HG03439 (cell line): ENCODE results near the gene SLC24A3.
"Not testable (repeated sequence)": the region's sequence is repeated elsewhere in the genome, so short reads cannot be mapped to it uniquely, and the experiment has no call there.

Source experiments
- ATAC-seq: cut with Tn5 transposase; IDR thresholded peaks from one replicate; pipeline ENCODE4 v1.9.1; 2021; ENCODE audit warnings: mild to moderate bottlenecking, moderate library complexity; ENCODE audit not compliant: unreplicated experiment

Gene SLC24A3

DNA sequence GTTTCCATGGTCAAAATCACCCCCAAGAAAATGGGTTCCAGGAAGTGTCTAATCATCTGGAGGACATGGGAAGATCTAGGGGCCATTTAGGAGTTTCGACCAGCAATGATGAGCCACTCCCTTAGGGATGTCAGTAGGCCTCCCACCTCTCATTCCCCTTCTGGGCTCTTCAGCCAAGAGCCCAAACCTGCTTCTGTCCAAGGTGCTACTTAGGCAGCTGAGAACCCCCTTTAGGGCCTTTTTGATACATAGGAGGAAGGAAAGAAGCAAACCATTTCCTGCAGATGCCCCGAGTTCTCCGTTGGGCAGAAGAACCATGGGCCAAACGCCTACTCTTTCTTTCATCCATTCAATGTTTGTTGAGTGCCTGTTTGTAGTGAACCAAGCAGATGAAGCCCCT lies 404.2 kb downstream of the SLC24A3 start:
- no peak for ATAC-seq

DNA sequence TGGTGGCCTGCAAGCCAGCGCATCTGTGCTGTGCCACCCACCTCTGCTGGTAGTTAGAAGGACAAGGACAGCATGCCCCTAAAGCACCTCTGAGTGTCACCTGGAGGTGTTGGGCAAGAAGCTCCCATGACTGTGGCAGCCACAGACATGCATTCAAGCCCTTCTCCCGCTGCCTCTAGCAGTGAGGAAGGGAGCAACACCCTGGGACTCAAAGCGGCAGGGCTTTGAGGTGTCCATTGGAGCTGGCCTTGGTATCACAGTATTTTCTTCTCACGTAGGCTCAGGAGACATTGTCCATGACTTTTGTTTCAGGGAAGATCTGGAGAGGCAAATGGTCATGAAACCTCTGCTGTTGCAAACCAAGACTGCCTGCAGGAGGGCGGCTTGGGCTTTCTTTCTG lies 404.8 kb downstream of the SLC24A3 start:
- ATAC-seq = no peak

DNA sequence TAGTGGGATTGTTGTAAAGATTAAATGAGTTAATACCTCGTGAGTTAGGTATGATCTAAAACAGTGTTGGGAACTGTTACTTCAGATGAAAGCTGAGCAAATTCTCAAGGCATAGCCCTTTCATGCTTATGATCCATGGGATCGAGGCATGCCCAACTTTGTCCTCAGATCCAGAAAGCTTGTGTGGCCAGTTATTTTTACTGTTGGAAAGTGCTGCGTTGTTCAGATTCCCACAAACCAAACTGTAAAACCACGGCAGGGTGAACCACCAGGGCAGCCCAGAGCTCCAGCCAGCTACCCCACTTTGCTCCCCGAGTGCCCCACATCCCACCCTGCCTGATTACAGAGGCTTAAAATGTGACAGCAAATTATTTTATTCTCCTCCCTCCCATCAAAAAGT lies 406.3 kb downstream of the SLC24A3 start:
- ATAC-seq = no peak

DNA sequence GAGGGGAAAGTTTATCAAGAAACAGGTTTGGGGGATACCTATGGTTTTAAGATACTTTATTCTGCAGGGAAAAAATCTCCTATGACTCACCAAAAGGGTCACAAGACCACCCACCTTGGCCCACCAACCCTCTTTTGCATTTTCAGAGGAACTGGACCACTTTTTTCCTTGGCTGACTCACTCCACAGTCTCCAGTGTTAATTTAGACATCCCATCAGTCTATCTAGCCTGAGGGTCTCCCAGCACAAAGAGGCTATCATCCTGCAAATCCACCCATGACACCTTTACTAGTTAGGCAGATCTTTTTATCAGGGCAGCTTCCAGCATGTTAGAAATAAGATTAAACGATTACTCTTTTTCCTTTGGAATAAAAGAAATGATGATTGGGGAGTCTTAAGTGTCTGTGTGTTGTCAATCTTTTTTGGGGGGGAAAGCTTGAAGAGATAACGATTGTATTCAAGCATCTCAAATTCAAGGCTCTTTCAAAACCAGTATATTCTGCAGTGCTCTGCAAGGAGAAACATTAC lies 407.5 kb downstream of the SLC24A3 start:
- no peak for ATAC-seq

DNA sequence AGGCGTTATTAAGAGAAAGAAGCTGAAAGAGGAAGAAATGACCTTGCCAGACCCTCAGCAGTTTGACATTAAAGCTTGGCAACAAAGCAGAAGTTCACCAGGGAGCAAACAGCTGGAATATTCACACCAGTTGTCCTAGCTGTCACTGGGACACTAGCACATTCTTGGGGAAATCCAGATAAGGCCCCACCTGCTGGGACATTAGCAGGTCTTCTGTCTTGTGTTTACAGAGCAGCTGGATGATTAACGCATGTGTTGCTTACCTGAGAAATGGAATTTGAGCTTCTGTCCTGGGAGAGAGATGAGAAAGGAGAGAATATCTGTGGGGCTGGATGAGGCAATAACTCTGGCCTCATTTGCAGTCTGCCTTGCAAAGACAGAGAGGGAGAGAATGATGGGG lies 408.0 kb downstream of the SLC24A3 start:
- ATAC-seq = no peak

DNA sequence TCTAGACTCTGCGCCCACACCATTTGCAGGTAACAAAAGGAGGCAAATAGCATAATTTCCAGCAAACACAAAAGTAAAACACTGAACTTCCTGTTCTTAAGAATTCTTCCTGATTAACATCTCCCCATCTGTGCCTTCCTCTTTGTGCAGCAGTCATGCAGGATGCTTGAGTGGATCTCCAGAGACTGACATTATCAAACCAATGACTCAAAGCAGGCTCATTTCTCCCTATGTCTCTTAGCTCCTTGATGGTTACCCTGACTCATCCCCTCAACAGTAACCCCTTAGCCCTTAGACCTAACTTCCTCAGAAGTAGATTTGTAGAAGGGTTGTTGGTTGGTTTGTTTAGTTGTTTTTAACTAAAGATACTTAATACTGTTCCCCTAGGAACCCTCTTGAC lies 408.6 kb downstream of the SLC24A3 start:
- ATAC-seq = no peak

DNA sequence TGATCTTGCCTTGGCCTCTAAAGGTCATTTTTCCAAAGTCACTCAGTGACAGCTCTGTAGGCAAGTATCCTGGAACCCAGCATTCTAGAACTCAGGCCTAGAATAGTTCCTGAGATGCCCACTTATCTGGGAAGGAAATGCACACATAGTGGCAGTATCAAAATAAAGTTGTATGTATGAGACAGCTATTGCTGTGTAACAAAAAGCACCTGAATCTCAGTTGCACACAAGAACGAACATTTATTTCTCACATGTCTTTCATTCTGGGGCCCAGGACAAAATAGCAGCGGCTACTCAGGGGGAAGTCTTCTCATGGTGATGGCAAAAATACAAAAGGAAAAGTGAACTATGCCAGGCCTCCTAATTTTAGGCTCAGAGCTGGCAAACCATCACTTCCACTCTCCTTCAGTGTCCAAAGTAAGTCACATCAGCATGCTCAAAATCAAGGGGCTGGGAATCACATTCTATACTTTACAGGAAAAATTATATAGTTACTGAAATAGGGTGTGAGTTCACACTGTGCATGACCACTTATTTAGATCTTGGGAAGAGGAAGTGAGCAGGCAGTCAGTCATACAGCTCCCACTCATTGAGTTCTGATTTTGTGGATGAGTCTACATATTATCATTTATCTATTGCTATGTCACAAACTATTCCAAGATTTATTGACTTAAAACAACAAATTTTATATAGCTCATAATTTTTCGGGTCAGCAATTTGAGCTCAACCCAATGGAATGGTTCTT lies 412.0 kb downstream of the SLC24A3 start:
- no peak for ATAC-seq

DNA sequence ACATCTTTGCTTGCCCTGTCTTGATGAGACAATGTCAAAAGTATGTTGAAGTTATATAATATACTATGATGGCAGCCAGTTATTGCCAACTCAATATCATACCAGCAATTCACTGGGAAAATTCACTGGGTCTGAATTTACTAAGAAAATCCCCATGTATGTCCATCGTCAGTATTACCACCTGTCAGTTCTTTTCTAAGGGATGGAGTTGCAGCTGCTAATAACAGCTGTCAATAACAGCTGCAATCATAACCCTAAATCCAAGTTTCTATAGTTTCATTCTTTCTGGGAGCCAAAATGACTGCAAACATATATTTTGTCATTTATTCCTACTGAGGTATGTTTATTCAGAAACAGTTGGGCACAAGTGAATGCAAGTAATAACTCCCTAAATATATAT lies 413.0 kb downstream of the SLC24A3 start:
- ATAC-seq = no peak

DNA sequence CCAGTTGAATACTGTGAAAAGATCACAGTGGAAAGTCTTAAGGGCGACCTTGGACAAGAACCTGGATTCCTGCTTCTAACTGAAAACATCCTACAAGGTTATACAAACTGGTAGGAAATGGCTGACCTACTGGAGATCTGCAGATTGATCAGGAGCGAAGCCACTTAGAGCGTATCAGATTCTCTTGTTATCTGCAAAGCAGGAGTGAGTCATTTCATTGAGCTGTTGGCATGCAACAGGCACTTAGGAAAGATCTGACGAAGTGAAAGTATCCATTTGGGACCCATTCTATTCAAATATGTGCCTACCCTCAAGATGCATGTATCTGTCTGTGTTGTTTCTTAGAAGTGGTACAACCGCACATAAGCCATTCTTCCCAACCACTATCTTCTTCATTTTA lies 414.5 kb downstream of the SLC24A3 start:
- no peak for ATAC-seq

DNA sequence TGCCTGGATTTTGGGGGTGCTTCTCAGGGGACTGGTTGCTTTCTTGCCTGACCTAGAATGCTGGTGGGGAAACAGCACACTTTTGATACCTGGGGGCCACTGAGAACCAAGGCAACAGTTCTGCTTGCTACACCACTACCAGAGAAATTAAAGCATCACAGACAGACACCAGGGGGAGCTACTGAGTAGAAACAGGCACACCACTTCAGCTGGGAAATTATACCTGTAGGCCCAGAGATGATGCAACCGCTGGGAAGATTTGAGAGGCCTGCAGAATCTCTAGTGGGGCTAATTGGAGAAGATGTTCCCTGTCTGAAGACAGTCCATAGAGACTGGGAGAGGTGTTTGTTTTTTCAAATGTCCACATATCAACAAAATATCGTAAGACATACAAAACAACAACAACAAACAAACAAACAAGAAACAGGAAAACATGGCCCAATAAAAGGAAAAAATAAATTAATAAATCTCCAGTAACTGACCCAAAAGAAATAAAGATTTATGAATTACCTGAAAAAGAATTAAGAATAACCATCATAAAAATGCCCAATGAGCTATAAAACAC lies 416.2 kb downstream of the SLC24A3 start:
- no peak for ATAC-seq

DNA sequence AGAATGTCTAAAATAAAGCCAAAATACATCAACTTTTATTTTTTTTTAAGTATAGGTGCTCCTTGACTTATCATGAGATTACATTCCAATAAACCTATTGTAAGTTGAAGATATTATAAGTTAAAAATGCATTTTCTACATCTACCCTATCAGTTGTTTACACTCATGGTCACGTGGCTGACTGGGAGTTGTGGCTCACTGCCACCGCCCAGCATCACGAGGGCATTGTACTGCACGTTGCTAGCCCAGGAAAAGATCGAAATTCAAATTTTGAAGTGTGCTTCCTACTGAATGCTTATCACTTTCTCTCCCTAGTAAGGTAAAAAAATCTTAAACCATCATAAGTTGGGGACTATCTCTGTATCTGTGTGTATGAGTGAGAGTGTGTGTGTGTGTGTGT lies 419.0 kb downstream of the SLC24A3 start:
- no peak for ATAC-seq

DNA sequence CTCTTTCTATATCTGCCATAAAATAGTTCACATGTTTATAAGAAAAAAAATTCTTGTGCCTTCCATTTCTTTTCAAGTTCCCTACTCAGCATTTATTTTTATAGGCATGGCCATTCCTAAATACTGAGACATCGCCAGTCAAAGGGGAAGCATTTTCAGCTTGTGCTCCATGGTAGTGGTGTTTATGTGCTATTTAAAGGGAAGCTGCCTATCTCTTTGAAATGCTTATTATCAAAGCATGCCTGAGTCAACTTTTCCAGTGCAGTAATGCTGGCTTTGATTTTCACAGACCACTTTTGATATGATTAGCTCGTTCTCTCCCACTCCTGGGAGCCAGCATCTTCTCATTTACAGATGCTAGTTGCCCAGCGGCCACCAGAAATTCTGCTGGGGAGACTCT lies 421.5 kb downstream of the SLC24A3 start:
- no peak for ATAC-seq

DNA sequence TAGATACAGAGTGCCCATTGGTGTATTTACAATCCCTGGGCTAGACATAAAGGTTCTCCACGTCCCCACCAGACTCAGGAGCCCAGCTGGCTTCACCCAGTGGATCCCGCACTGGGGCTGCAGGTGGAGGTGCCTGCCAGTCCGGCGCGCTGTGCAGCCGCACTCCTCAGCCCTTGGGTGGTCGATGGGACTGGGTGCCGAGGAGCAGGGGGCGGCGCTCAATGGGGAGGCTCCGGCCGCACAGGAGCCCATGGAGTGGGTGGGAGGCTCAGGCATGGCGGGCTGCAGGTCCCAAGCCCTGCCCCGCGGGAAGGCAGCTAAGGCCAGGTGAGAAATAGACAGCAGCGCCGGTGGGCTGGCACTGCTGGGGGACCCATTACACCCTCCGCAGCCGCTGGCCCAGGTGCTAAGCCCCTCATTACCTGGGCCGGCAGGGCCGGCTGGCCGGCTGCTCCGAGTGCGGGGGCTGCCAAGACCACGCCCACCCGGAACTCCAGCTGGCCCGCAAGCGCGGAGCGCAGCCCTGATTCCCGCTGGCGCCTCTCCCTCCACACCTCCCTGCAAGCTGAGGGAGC lies 427.1 kb downstream of the SLC24A3 start:
- not testable (repeated sequence) for ATAC-seq

DNA sequence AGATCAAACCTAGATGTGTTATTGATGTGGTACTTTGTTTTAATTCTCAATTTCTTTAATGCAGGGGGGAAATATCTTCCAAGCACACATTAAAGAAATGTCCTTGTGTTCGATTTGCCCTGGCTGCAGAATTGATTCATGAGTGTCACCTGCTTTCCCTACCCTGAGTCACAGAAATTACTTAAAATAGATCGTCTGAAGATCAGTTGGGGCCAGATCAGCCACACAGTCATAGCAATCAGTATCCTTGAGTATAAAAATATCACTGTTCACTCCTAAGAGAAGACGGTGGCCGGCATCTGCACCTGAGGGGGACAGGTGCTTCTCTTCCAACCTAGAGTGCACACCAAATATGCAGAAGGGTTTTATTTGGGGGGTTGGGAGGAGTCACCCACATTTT lies 430.4 kb downstream of the SLC24A3 start:
- no peak for ATAC-seq

DNA sequence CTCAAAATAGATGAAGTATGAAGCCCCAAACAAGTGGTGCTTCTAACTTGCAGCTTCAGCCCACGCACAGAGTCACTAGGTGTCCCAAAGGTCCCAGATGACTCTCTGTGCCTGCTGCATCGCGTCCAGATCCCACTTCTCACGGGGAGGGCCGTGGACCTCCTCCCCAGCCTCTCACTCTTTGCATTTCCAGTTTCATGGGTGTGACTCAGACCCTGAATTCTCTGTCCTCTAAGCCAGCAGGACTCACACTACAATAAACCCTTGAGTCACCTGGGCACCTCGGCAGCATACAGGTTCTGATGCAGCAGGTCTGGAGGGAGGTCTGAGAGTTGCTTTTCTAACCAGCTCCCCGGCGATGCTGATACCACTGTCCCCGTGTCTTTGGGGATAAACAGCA lies 431.6 kb downstream of the SLC24A3 start:
- ATAC-seq = no peak

DNA sequence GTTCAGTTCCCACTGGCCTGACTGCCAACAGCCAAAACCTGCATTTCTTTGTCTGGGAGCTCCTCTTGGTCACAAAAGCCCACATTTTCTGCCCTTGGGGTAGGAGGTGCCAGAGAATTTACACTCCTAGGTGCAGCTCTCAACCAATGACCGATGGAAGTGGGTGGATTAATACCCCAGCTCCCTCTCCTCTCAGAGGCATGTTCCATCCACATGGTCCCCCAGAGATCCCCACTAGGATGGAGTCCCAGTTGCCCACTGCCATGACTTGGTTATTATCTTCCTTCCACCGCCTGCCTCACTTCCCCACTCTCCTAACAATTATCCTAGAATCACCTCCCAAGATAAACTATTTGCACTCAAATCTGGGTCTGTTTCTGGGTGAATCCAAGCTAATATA lies 434.5 kb downstream of the SLC24A3 start:
- ATAC-seq = no peak

DNA sequence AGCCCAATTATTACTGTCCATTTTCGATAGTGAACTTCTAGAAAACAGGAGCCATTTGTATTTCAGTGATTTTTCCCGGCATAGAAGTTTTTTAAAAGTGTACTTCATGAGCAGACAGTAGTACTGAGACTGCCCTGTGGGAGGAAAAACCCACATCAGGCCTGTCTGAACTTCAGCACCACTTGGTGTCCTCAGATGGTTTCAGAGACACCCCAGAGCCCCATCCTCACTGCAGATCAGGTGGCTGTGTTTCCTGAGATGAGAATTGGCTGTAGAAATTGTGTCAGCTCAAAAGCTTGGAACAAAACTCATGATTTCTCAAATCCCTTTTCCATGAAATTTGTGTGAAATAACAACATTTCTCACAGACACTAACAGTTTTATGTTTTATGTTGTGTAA lies 435.6 kb downstream of the SLC24A3 start:
- no peak for ATAC-seq

DNA sequence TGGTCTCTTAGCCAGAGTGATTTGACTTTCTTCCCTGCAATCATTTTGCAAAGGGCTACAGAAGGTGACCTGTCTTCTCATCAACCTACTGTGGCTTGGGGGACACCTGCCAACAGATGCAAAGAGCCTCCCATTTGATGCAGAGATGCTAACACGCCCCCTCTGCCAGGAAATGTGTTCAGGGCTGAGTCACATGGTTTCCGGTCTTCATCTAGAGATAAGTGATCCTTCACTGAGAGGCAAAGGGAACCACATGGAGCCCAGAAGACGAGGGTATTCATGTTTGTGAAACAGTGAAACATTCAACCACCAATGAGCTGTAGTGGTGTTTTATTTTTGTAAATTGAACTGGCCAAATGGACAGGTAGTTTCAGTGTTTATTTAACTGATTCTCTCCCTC lies 436.6 kb downstream of the SLC24A3 start:
- ATAC-seq = no peak

DNA sequence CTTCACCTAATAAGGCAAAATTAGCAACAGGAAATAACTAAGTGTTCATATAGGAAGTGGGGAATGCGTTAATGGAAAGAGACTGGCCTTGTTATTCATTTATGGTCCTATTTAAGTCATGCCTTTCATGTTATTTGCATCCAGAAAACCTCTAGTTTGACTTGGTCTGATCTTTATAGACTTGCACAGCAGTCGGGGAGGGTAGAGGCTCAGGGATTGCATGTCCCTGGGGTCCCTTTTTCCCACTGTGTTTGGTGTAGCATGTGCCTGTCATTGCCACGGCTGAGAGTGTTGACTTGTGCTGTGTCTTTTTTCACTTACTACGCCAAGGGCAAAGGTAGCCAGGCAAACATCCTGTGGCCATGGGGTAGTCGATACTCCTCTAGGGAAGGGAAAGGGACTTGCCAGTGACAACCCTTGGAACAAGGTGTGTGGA lies 440.2 kb downstream of the SLC24A3 start:
- ATAC-seq = no peak

DNA sequence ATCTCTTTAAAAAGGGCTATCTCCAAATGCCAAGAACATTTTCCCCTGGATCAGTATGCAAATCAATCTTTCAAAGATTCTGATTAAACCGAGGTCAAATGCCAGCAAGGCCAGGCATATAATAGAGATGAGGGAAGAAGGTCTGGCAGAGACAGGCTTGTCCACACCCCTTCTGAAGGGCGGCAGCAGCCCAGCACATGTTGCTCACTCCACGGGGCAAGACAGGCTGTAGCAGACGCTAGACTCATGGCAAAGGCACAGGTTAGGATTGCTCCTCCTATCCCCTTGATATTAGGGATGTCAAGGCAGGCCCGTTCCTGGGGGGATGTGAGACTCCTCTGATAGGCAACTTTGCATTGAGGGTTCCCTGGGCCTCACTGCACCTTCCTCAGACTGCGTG lies 440.9 kb downstream of the SLC24A3 start:
- ATAC-seq = no peak

DNA sequence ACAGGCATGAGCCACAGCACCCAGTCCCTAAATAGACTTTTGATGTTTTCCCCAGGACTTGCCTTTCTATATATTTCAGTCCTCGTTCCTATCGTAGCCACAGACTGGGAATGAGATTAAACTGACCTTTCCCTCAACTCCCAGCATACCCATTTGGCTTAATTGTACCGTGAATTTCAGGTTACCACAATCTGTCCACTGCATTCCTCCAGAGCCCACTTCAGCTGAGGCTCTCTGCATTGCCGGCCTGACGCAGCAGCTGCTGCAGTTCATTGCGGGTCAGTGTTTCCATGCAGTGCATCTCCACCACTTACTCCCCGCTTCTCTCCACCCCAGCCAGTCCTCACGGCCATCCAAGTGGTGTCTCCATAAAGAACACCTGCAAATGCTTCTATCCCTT lies 442.5 kb downstream of the SLC24A3 start:
- ATAC-seq = no peak

DNA sequence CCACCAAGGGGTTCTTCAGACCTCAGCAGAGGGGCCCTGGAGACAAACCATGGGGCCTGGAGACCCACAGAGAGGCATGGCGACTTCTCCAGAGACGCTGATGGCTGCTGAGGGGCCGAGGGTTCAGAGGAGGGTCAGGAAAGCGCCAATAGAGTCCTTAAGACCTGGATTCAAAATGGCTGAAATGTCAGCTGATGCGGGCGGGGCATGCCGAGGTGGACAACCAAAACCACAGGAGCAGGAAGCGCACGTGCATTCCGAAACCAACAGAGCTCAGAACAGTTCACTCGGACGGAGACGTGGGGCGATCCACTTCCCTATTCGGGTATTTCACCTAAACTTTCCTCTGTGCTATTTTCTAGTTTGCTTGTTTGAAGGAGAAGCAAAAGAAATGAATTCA lies 445.7 kb downstream of the SLC24A3 start:
- ATAC-seq = peak; percentile 60
